Measurements from ENCODE around the gene CCNY.

Gene CCNY

DNA sequence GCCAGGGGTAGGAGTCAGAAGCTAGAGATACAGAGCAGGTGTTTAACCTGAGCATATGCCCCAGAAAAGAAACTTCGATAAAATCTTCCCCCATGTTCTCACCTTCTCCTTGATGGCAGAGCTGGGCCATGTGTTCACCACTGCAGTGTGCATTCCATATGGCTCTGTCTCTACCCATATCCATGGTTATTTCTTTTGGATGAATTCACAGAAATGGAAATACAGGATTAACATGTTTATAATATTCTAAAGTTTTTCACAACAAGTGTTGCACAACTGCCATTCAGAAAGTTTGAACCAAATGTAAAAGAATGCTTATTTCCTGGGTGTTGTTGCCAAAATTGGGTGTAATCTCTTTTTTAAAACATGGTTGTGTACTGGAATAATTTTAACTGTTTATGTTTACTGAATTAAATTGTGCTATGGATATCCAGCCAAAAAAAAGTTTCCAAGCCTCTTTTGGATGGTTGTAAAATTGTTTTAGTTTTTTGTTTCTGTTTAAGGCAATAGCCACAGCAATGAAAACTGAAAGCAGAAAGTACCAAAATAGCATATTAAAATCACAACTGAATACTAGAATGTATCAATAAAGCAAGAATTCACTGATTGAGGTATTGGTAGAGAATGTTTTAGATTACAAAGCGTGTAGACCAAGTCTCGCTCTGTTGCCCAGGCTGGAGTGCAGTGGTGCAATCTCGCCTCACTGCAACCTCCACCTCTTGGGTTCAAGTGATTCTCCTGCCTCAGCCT lies 19.9 kb upstream of the CCNY start:
- Histone ChIP-seq H3K9me3 (ENCODE audit: control insufficient read depth in 1 of 2, low read length in 2 of 2) (no peaks in the 10 kb centered on the region), H3K27me3 (ENCODE audit: low read depth, low read length) (no peaks in the 10 kb centered on the region), H3K27ac (ENCODE audit: low read length) (no peak overlapping the region), H3K4me1 (ENCODE audit: control insufficient read depth in 1 of 2, insufficient read depth in 2 of 2, low read length in 2 of 2) (no peaks in the 10 kb centered on the region), H3K4me3 (ENCODE audit: low read depth in 1 of 2, low read length in 2 of 2) (no peak overlapping the region), H3K36me3 (ENCODE audit: control insufficient read depth in 1 of 2, insufficient read depth in 2 of 2, low read length in 2 of 2) (peaks cover 4 to 13% of the 10 kb centered on the region in 2 donors)

DNA sequence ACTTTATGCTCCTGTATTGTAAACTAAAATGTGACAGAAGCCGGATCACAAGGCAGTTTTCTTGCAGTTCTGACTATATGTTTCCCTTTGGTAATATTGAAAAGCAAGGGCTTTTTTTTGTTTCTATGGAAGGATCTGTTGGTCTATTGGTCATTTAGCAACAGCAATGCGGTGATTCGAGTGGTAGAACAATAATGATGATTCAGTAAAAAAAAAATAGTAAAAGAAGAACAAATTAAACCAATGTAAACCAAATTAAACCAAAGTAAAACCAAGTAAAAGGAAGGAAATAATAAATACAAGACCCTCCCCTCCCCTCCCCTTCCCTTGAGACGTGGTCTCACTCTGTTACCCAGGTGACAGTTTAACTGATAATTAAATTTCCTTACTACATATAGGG lies 17.8 kb upstream of the CCNY start:
- Histone ChIP-seq H3K36me3 (ENCODE audit: control insufficient read depth in 1 of 2, insufficient read depth in 2 of 2, low read length in 2 of 2) (peaks cover 4 to 20% of the 10 kb centered on the region in 2 donors), H3K4me1 (ENCODE audit: control insufficient read depth in 1 of 2, insufficient read depth in 2 of 2, low read length in 2 of 2) (no peaks in the 10 kb centered on the region), H3K27me3 (ENCODE audit: low read depth, low read length) (no peaks in the 10 kb centered on the region), H3K4me3 (ENCODE audit: low read depth in 1 of 2, low read length in 2 of 2) (no peak overlapping the region), H3K27ac (ENCODE audit: low read length) (no peak overlapping the region), H3K9me3 (ENCODE audit: control insufficient read depth in 1 of 2, low read length in 2 of 2) (no peaks in the 10 kb centered on the region)

DNA sequence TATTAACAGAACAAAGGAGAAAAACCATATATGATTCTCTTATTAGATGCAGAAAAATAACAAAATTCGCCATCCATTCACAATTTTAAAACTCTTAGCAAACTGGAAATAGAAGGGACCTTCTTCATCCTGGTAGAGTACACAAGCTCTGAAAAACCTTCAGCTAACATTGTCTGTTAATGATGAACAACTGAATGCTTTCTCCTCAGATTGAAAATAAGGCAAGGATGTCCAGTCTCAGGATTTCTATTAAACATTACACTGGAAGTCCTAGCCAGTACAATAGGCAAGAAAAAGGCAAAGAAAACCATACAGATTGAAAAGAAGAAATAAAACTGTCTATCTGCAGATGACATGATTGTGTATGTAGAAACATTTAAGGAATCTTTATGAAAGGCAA lies 16.0 kb upstream of the CCNY start:
- Histone ChIP-seq H3K27ac (ENCODE audit: low read length) (no peak overlapping the region), H3K4me3 (ENCODE audit: low read depth in 1 of 2, low read length in 2 of 2) (no peak overlapping the region), H3K36me3 (ENCODE audit: control insufficient read depth in 1 of 2, insufficient read depth in 2 of 2, low read length in 2 of 2) (peaks cover 4 to 17% of the 10 kb centered on the region in 2 donors), H3K4me1 (ENCODE audit: control insufficient read depth in 1 of 2, insufficient read depth in 2 of 2, low read length in 2 of 2) (peaks cover 0 to 4% of the 10 kb centered on the region in 2 donors), H3K9me3 (ENCODE audit: control insufficient read depth in 1 of 2, low read length in 2 of 2) (no peaks in the 10 kb centered on the region), H3K27me3 (ENCODE audit: low read depth, low read length) (no peaks in the 10 kb centered on the region)

DNA sequence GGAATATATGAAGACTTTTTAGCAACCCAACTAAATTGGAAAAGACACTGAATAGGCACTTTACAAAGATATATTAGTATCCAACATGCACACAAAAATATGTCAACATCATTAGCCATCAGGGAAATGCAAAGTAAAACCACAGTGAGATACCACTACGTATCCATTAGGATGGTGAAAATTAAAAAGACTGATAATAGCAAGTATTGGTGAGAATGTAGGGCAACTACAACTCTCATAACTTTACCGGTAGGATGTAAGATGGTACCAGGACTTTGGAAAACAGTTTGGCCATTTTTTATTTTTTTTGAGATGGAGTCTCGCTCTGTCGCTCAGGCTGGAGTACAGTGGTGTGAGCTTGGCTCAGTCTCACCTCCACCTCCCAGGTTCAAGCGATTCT lies 13.7 kb upstream of the CCNY start:
- no peaks in the 10 kb centered on the region for H3K9me3 ChIP-seq (ENCODE audit: control insufficient read depth in 1 of 2, low read length in 2 of 2)
- H3K36me3 ChIP-seq (ENCODE audit: control insufficient read depth in 1 of 2, insufficient read depth in 2 of 2, low read length in 2 of 2), result peaks cover 0 to 10% of the 10 kb centered on the region in 2 donors
- H3K27me3 ChIP-seq (ENCODE audit: low read depth, low read length), result no peaks in the 10 kb centered on the region
- peaks cover under 1 to 4% of the 10 kb centered on the region in 2 donors for H3K4me1 ChIP-seq (ENCODE audit: control insufficient read depth in 1 of 2, insufficient read depth in 2 of 2, low read length in 2 of 2)
- H3K27ac ChIP-seq (ENCODE audit: low read length), result no peak overlapping the region
- no peak overlapping the region for H3K4me3 ChIP-seq (ENCODE audit: low read depth in 1 of 2, low read length in 2 of 2)

DNA sequence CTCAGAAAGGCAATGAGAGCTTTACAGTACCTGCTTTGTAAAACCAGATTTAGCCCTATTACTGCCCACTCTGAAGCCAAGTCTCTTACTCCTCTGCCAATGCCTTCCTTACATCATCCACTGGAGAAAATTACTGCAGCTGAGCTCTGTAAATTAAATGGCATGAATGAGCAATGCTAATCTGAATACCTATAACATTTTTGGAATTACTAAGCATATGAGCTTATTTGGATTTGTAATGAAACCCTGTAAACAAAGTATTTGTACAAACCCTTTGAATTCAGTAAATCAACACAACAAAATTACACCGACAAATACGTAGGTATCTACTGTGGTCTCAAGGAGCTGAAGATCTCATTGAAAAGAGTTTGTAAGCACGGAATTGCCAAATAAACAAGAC lies 12.1 kb upstream of the CCNY start:
- Histone ChIP-seq H3K4me3 (ENCODE audit: low read depth in 1 of 2, low read length in 2 of 2) (no peak overlapping the region), H3K27ac (ENCODE audit: low read length) (no peak overlapping the region), H3K27me3 (ENCODE audit: low read depth, low read length) (no peaks in the 10 kb centered on the region)

DNA sequence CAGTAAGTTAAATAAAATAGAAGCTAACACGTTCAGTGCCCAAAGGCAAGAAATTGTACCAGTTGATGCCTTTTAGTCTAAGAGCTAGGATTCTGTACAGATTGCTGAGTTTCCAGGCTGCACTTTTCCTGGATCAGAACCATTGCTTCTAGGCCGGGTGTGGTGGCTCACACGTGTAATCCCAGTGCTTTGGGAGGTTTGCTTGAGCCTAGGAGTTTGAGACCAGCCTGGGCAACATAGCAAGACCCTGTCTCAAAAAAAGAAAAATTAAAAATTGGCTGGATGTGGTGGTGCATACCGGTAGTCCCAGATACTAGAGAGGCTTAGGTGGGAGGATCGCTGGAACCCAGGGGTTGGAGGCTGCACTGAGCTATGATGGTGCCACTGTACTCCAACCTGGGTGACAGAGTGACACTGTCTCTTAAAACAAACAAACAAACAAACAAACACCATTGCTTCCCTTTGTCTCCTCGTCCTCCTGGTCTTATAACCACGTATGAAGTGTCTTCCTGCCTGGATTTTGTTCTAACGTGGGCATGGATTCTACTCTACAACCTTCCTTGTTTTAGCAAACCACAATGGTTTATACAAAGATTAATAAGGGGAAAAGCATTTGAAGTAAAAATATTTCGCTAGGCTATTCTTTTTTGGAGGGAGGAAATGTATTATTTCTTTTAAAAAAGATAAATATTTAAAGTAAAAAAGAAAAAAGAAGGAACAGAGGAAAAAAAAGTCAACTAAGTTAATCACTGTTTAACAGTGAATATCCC lies 9.7 kb upstream of the CCNY start:
- H3K9me3 ChIP-seq (ENCODE audit: control insufficient read depth in 1 of 2, low read length in 2 of 2), result no peaks in the 10 kb centered on the region
- H3K4me3 ChIP-seq (ENCODE audit: low read depth in 1 of 2, low read length in 2 of 2), result no peak overlapping the region
- no peak overlapping the region for H3K27ac ChIP-seq (ENCODE audit: low read length)
- peaks cover 0 to 4% of the 10 kb centered on the region in 2 donors for H3K36me3 ChIP-seq (ENCODE audit: control insufficient read depth in 1 of 2, insufficient read depth in 2 of 2, low read length in 2 of 2)
- peaks cover 4 to 21% of the 10 kb centered on the region in 2 donors for H3K4me1 ChIP-seq (ENCODE audit: control insufficient read depth in 1 of 2, insufficient read depth in 2 of 2, low read length in 2 of 2)
- no peaks in the 10 kb centered on the region for H3K27me3 ChIP-seq (ENCODE audit: low read depth, low read length)

More for the DNA sequence above, 12.1 kb upstream of the CCNY start:
- Histone ChIP-seq H3K9me3 (ENCODE audit: control insufficient read depth in 1 of 2, low read length in 2 of 2) (no peaks in the 10 kb centered on the region), H3K36me3 (ENCODE audit: control insufficient read depth in 1 of 2, insufficient read depth in 2 of 2, low read length in 2 of 2) (peaks cover 0 to 10% of the 10 kb centered on the region in 2 donors), H3K4me1 (ENCODE audit: control insufficient read depth in 1 of 2, insufficient read depth in 2 of 2, low read length in 2 of 2) (peaks cover 4 to 7% of the 10 kb centered on the region in 2 donors)

DNA sequence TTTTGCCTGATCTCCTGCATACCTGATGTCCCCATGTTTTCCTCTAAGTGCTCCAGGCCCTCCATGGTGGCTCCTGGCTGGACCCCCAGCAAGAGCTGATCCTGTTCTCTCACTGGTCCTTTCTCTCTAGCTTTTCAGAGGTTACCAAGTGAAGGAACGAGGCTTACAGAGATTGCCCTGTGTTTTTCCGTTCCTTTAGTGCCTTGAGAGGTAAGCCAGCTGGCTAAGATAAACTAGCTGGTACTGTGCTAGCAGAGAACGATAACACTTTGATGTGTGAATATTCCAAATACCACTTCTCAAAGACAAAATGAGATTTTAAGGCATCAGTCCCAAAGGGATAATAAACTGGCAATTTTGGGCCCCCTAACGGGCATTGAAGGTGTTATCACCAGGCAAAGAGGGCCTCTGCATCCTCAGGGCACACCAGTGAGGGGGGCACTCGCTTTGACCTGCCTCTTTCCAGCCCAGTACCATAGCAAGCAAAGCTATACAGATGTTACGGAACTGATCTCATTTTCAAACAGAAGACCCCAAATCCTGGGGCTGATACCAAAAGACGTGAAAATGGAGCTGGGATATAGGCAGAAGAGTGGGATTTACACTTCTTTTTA lies 8.4 kb upstream of the CCNY start:
- Histone ChIP-seq H3K36me3 (ENCODE audit: control insufficient read depth in 1 of 2, insufficient read depth in 2 of 2, low read length in 2 of 2) (no peaks in the 10 kb centered on the region), H3K4me1 (ENCODE audit: control insufficient read depth in 1 of 2, insufficient read depth in 2 of 2, low read length in 2 of 2) (peaks cover 4 to 21% of the 10 kb centered on the region in 2 donors), H3K27ac (ENCODE audit: low read length) (peak overlapping the region; percentile 44), H3K9me3 (ENCODE audit: control insufficient read depth in 1 of 2, low read length in 2 of 2) (no peaks in the 10 kb centered on the region), H3K27me3 (ENCODE audit: low read depth, low read length) (no peaks in the 10 kb centered on the region), H3K4me3 (ENCODE audit: low read depth in 1 of 2, low read length in 2 of 2) (no peak overlapping the region)

DNA sequence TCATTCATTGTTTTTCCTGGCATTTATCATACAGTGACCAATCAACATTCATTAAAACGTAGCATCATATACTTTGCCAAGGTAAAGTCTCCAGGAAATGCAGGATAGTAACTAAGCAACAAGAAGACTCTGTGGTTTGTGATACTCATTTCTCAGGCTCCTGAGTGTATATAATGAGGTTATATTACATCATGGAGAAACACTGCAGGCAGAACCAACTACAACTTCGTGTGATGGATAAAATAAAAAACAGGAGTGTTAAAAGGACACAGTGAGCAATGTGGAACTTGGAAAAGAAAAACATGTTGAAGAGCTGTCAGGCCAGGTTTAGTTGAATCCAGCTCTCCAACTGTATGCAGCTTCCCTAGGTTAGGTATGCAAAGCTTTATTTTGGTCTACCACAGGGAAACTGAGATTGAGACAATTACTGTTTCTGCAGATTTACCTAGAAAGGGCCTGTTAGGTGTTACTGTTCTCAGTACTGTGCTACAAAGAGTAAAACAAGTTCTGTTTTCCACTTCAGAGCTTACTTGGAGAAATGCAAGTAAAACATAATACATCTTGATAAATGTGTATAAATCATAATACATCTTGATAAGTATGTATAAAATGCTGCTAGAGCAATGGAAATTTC lies 7.8 kb upstream of the CCNY start:
- H3K9me3 ChIP-seq (ENCODE audit: control insufficient read depth in 1 of 2, low read length in 2 of 2), result no peaks in the 10 kb centered on the region
- no peaks in the 10 kb centered on the region for H3K27me3 ChIP-seq (ENCODE audit: low read depth, low read length)
- H3K27ac ChIP-seq (ENCODE audit: low read length), result peak overlapping the region; percentile 45
- H3K4me1 ChIP-seq (ENCODE audit: control insufficient read depth in 1 of 2, insufficient read depth in 2 of 2, low read length in 2 of 2), result peaks cover 4 to 21% of the 10 kb centered on the region in 2 donors
- no peaks in the 10 kb centered on the region for H3K36me3 ChIP-seq (ENCODE audit: control insufficient read depth in 1 of 2, insufficient read depth in 2 of 2, low read length in 2 of 2)
- H3K4me3 ChIP-seq (ENCODE audit: low read depth in 1 of 2, low read length in 2 of 2), result no peak overlapping the region

DNA sequence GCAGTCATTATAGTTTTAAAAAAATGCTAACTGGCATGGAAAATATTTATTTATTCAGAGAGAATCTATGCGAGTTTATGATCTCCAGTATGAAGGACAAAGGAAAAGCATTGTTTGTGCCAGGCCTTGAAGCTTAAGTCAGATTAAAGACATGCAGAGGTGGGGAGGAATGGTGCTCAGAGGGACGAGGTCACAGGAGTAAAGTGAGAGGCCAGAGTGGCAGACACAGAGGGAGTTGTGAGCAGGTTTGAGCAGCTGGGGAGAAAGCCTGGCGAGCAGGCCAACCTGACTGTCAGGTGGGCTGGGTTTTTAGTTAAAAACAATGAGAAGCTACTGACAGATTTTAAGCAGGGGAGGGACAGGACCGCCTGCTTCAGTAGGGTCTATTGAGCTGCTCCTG lies 6.8 kb upstream of the CCNY start:
- no peaks in the 10 kb centered on the region for H3K27me3 ChIP-seq (ENCODE audit: low read depth, low read length)
- peak overlapping the region in 1 of 2 donors; percentile 1 for H3K4me3 ChIP-seq (ENCODE audit: low read depth in 1 of 2, low read length in 2 of 2)
- no peaks in the 10 kb centered on the region for H3K36me3 ChIP-seq (ENCODE audit: control insufficient read depth in 1 of 2, insufficient read depth in 2 of 2, low read length in 2 of 2)
- peaks cover 4 to 26% of the 10 kb centered on the region in 2 donors for H3K4me1 ChIP-seq (ENCODE audit: control insufficient read depth in 1 of 2, insufficient read depth in 2 of 2, low read length in 2 of 2)
- H3K9me3 ChIP-seq (ENCODE audit: control insufficient read depth in 1 of 2, low read length in 2 of 2), result no peaks in the 10 kb centered on the region
- peak overlapping the region; percentile 61 for H3K27ac ChIP-seq (ENCODE audit: low read length)

DNA sequence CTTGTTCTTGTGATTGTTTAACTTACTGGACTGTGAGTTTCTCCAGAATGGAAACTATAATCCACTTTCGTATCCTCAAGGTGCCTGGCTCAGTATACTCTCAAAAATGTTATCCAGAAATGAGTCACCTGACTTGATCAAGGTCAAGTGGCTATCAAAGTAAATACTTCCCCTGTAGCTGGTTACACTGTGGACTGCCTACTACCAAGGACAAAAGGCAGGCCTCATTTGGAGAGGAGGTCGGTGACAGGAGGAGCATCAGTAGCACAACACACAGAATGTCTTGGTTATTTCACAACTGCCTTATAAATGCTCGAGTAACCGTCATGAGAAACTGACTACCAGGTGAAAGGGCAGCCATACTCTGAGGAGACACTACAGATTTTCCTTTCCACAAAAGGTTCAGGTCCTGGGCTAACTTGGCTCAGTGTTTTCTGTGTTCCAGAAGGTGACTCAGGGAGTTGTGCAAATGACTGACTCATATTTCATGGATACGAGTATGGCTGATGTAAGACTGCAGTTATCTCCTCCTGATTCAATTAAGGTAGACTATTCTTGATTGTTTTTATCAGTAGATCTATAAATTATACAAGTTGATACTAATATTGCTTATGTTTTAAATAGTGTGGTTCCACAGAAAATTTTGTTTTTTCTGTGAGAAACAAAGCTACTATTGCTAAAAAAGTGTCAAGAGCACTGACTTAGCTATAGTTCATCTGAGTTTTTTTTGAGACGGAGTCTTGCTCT lies 4.2 kb upstream of the CCNY start:
- H3K4me3 ChIP-seq (ENCODE audit: low read depth in 1 of 2, low read length in 2 of 2), result no peak overlapping the region
- H3K27ac ChIP-seq (ENCODE audit: low read length), result peak overlapping the region; percentile 81
- H3K36me3 ChIP-seq (ENCODE audit: control insufficient read depth in 1 of 2, insufficient read depth in 2 of 2, low read length in 2 of 2), result no peaks in the 10 kb centered on the region
- peaks cover 4 to 28% of the 10 kb centered on the region in 2 donors for H3K4me1 ChIP-seq (ENCODE audit: control insufficient read depth in 1 of 2, insufficient read depth in 2 of 2, low read length in 2 of 2)
- no peaks in the 10 kb centered on the region for H3K9me3 ChIP-seq (ENCODE audit: control insufficient read depth in 1 of 2, low read length in 2 of 2)
- no peaks in the 10 kb centered on the region for H3K27me3 ChIP-seq (ENCODE audit: low read depth, low read length)
